CD4-positive, alpha-beta T cell treated with Interleukin-6 at 100 ng/mL for 8 hours (primary cell): ENCODE measurements around the gene TSFM.
A peak's percentile ranks its signal among the peaks of the same experiment; 100 is the strongest.

Experiments used
- DNase-seq: peaks from one replicate; pipeline ENCODE4 v3.0.0-alpha.2; 2020; ENCODE audit warnings: mixed read lengths, low spot score

Gene TSFM

DNA sequence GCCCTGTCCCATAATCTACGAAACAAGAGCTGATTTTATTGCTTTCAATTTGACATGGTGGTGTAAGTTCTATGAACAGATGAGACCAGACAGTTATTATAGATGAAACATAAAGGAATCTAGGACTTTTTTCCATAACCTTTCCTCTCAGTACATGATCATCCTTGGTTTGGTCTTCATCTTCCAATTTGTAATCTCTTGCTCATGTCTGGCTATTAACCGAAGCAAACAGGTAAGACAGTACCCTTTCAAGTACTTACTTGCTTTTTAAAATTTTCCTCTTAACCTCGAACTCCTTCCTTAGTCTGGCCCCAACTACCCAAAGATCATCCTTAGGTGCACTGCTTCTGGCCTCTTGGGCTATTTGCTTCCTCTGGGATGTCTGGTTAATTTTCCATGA lies 36.6 kb upstream of the TSFM start:
- no peak for DNase-seq

DNA sequence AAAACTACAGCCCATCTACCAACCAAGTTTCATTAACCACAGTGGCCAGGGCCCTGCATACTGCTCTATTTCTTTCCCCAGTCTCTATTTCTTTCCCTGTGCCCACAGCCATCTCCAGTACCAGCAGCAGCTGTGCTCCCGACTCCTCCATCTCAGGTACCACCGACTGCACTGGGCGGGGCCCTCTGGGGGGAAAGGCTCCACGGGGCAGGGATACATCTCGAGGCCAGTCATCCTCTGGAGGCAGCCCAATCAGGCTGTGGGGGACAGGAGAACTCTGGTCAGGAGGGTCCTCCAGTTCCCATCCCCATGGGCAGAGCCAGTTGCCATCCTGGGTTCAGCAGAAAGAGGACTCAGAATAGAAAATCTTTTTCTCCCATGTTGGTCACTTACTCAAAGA lies 33.5 kb upstream of the TSFM start:
- no peak for DNase-seq

DNA sequence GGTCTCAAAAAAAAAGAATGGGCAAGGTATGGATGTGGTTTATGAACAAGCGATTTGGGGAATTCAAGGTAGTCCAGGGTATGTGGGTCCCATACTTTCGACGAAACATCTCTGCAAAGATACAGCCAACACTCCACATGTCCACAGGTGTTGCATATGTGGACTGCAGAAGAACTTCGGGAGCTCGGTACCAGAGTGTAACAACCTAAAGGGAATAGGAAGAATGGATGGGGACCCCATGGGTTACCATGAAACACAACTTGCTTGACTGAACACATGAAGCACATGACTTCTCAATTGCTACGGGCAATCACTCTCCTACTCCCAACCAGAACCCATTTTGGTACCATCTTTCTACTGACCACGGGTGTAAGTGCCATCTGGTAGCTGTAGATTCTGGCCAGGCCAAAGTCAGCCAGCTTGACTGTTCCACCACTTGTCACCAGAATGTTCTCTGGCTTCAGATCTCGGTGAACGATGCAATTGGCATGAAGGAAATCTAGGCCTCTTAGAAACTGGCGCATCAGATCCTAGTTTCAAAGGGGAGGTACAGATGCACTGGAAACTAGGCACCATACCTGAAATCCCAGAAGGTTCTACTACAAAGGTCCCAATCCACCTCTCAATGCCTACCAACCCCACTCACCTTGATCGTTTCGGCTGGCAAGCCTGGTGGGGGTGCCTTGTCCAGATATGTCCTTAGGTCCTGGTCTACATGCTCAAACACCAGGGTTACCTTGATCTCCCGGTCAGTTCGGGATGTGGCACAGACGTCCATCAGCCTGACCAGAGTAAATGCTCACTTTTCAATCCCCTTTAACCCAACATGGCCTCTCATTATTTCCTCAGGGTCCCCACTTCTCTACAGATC lies 31.8 kb upstream of the TSFM start:
- DNase-seq: no peak

DNA sequence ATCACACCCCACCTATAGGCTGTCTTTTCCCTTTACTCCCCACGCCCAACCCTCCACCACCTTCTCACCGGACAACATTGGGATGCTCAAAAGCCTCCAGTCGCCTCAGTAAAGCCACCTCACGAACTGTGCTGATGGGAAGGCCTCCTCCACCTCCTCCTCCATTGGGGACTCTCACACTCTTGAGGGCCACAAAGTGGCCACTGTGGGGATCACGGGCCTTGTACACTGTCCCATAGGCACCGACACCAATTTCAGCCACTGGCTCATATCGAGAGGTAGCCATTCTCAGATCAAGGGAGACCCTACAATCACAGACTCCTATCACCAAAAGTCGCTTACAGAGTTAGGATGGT lies 31.2 kb upstream of the TSFM start:
- DNase-seq: no peak

DNA sequence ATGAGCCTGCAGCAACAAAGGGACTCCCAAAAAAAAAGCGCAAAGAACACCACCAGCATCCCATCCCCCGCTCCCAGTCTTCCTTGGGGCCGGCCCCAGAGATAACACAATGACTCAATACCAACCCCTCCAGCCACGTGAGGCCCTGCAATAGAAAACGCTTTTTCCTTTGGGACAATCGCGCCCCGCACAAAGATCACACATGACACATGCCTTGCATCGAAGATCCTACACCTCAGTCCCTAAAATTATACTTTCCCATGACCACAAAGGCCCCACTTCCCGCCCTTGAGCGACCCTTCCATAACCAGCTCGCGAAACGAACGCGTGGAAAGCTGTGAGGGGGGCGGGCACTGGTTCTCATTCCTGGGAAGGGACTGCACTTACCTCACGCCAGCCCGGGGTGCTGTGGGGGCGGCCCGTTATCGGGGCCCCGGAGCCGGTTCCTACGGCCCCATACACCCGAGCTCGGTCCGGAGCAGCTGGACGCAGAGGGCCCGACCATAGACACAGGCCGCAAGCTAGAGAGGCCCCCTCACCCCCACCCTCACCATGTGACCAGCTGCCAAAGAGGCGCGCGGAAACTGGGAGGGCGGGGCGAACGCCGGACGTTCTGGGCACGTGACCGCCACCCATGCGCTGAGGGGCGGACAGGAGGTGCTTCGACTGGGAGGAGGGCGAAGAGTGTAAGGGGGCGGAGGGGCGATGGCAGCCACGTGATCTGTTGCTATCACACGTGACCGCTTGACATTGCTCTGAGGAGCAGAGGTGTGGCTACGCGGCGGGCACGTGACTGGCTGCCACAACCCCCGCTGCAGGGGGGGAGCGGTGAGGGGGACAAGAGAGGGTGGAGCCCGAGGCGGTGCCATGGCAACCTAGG lies 30.6 kb upstream of the TSFM start, which contains the start of gene CDK4:
Gene CDK4 (minus strand): TSS at position 523 of the 880 bp plus-strand sequence. CDS start 593 bp downstream, outside the sequence.
- DNase-seq: peak; percentile 100

DNA sequence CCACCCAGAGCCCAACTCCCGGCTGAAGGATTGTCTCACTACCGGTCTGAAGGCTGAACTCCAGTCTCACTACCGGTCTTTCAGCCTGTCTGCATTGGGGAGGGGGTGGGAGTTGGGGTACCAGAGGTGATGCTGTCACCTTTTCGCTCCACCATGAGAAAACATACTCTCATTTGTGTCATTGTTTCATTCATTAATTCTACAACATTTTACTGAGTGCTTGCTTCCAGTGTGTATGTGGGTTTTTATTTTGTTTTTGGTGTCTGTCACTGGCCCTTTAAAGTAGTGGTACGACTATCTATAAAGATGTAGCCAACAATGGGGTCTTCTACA lies 30.0 kb upstream of the TSFM start:
- DNase-seq: no peak

DNA sequence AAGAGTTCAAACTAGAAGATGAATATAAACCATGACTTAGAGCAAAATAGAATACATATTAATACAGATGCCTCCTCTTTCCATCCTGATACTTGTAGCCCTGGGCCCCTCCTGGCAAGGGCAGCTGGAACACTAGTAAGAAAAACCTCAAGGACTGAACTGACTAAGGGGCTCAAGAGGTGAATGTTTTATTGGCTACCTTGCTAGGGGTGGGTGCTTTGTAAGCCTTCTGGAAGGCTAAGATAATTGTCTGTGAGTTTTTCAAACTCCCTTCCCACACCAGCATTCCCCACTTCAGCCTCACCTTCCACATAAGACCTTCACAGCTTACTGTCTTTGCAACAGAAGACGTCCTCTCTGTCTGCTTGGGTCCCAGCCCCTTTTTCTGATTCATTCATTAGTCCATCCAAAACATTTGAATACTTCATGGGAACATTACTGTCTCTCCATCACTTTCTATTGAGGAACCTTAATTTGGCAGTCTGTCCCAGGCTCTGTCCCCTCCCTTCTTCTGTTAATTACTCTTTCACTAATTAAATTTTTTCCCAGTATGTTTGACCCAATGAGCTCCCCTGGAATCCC lies 28.7 kb upstream of the TSFM start:
- no peak for DNase-seq

DNA sequence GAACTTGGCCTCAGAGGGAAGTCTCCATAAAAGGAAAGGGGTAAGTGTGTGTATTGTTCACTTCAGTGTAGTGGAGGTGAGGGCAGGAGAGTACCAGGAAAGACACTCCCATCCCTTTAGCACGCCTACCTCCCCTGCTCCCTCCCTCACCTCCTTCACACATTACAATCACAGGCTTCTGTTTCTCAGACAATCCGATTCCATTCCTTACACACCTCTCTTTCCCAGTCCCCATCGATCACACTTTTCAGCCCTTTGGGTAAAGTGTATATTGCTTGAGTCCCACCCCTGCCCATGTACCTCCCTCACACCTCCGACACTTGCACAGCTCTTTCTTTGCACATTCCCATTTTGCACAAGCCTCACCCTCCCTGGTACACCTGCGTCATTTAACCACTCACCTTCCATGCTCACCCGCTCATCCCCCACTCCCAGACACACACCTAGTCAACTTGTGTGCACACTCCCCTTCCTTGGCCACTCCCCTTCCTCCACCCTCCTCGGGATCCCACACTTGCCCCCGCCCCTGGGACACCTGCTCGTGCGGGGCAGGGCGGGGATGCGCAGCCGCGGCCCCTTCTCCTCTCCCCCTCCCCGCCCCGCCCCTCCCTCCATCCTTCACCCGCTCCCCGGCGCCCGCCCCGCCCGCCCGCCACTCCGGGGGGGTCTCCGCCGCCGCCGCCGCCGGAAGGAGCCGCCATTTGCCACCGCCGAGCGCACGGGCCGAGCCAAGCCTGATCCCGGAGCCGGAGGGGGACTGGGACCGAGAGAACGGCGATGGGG lies 28.0 kb upstream of the TSFM start, which contains the start of gene MARCHF9:
Gene MARCHF9 (plus strand): TSS at position 693 of the 783 bp plus-strand sequence. CDS start 426 bp downstream, outside the sequence.
- peak; percentile 93 for DNase-seq

DNA sequence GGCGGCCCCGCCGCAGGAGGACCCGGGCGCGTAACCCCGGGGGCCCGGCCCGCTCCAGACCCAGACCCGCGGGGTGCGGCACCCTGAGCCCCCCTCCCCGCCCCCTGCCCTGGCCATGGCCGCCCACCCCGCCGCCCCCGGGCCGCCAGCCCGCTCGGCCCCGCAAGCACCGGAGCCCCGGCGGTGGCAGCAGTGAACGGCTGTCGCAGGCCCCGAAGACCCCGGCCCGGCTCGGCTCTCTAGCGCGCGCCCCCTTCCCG lies 27.5 kb upstream of the TSFM start:
- no peak for DNase-seq

DNA sequence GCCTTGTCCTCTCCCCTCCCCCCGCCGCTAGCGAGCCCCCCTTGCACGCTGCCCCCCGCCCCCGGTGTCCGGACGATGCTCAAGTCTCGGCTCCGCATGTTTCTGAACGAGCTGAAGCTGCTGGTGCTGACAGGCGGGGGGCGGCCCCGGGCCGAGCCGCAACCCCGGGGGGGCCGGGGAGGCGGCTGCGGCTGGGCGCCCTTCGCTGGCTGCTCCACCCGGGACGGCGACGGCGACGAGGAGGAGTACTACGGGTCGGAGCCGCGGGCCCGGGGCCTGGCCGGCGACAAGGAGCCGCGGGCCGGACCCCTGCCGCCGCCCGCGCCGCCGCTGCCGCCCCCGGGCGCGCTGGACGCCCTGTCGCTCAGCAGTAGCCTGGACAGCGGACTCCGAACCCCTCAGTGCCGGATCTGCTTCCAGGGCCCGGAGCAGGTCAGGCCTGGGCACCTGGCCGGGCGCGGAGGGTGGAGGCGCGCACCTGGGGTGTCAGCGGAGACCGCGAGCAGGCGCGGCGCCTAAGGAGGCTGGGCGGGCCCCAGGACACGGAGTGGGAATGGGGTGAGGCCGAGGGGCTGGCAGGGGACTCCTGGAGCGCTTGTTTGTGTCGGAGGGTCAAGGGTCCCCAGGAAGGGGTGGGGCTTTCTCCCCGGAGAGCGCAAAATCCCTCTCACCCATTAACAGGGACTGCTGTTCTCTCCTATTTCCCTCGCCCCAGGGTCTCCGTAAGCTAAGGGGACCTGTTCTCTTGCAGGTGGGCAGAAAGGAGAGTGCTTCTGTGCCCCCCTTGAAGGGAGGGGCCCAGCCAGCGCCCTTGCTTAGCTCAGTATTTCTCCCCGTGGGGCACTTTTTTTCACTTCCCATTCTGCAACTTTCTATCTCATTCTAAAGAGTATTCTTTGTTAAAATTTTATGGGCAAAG lies 26.9 kb upstream of the TSFM start:
- no peak for DNase-seq

DNA sequence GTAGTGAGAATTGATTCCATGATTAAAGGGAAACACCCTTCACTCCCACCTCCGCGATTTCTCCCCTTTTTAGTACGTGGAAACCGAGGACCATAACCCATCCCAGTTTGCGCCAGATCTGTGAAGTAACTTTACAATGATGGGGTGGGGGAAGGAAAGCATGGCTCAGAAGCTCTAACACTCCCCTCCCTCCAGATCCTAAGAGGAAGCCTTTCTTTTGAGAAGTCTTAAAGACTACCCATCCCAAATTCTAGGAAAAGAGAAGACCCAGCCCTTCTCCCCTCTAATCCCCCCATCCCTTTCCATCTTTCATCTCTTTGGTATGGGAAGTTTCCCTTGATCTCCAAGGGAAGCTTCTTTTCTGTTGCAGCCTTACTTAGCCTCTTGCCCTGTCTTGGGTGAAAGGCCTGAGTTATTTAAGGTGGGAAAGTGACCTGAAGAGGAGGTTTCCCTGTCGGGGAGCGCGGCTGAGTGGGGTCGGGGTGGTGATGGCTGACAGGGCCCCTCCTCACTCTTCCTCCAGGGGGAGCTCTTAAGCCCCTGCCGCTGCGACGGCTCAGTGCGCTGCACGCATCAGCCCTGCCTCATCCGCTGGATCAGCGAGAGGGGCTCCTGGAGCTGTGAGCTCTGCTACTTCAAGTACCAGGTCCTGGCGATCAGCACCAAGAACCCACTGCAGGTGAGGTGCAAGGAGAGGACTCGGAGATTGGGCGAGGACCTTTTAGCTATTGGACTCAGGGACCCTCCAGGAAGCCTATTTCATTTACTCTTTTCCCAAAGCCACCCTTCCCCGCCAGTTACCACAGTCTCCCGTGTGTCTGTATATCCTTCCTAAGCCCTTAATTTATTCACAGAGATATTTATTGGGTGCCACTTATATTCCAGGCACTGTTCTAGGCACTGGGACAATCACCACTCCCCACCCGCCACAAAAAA lies 25.9 kb upstream of the TSFM start:
- DNase-seq: peak; percentile 69

DNA sequence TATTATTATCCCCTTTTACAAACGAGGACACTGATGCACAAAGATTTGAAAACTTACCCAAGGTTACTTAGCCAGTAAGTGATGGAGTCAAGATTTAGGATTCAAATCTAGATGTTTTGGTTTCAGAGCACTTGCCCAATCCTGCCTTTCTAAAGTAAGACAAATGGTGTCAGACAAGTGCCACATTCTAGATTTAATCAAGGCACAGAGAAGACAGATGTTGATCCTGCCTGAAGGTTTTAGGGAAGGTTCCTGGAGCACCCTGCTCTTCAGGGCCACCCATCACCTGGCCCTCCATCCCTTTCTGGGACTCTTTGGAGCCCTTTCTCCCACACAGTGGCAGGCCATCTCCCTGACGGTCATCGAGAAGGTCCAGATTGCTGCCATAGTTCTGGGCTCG lies 24.8 kb upstream of the TSFM start:
- no peak for DNase-seq

DNA sequence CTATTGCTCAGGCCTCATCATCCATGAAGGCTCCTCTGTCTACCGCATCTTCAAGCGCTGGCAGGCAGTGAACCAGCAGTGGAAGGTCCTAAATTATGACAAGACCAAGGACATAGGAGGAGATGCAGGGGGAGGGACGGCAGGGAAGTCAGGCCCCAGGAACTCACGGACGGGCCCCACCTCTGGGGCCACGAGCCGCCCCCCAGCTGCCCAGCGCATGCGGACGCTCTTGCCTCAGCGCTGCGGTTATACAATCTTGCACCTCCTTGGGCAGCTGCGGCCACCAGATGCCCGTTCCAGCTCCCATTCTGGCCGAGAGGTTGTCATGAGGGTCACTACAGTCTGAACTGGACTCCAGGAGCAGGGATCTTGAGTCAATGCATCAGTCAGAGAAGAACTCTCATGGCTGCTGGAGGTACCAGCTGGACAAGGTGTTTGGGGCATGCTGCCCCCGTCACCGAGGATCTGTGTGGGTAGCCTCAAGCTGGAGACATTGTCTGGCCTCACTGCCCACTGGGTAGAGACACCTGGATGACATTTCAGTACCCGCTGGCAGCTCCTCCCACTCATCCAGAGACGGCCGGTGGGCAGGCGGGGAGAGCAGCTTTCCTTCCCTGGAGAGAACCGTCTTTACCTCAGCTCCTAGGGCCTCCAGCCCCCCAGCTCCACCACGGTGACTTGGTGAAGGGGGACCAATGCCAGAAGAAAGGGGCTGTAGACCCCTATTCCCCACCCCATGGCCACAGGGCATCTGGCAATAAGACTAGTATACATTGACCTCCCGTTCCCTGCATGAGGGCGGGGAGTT lies 23.8 kb upstream of the TSFM start:
- no peak for DNase-seq

DNA sequence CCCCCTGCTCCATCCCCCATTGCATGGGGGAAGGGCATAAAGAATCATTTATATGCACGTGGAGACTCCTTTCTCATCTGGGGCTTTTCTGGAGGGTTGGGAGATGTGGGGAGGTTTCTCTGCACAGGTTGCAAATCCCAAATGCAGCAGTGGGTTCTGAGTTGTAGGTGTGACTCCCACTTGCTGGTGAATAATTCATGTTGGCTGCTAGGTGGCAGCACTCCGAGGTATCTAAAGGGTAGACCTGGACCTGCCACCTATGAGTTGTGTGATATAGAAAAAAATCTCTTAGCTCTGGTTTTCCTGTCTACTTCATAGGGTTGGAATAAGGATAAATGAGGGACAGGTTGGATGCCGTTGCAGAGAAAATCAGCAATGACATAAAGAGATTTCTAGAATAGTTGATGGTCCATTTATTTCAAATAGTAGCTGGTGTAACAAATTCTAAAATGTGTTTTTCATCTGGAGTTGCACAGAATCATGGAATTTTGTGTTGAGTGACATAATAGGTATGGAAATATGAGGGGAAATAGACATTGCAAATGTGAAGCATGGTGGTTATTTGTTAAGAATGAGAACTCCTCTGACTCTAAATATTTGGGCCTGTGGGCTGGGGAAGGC lies 23.1 kb upstream of the TSFM start:
- peak; percentile 56 for DNase-seq

DNA sequence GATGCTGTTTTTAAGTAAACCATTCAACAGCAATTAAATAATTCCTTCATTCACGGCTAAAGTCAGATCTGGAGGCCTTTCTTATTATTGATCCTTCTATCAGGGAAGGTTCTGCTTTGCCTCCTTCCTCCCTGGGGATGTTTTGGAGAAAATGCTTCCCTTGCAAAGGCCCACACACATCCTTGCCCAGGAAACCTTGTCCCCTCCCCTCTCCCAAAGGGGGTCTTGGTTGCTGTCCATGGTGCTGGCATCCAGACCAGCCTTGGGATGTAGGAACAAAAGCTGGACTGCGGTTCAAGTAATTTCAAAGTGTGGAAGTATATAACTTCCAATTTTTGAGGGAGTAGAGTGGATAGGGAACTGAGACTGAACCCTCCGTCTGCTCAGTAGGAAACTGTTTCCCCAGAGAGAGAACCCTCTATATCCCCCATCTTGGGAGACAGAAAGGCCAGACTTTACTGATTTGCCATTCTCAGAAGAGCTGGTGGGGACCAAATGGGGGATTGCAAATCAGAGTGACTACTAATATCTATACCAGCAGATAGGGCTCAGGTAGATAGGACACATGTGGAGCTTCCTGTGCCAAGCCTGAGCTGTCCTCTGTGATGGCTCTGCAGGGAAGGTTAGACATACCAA lies 22.1 kb upstream of the TSFM start:
- DNase-seq: no peak

DNA sequence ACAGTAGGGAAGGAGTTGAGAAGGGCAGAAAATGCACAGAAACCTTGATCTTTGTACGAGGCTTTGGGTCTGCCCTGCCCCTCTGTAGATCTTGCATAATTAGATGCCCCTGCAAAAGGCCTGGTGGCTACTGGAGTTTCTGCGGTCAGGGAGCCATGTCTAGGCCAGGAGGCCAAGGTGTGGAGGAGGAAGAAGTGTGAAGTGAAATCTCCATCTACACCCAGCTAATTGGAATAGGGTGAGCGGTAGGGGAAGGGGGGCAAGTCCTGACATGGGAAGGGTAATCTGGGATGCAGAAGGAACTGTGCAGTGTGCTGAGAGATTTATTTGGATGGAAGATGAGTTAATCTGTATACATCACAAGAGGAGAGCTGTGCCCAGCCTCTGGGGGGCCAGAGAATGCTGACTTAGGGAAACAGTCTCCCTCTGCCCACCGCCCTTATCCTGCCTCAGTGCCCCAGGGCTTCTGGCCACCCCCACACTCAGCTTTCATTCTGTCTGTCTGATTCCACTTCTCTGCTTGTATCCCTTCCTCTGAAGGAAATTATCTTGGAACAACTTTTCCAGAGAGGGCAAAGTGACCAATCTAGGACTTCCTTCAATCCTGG lies 21.1 kb upstream of the TSFM start:
- no peak for DNase-seq

DNA sequence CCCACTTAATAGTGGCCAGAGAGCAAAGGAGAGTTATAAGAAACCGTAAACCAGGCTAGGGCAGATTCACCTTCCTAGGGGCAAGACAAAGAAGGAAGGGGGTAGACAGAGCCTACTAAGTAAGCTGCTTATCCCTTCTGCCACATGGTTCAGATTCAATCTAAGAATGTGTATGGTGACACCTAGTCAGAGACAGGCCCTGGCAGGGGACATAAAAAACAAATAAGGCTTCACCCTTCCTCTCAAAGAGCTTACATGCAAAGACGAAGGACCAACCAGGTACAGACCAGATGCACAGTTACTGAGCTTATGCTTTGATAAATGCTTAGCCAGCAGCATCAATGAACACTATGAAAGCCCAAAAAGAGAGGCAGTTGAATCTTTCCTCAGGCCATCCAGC lies 20.1 kb upstream of the TSFM start:
- DNase-seq: no peak
